Activated CD8-positive, alpha-beta memory T cell treated with anti-CD3 and anti-CD28 coated beads for 24 hours (primary cell): ENCODE measurements around the gene GLIS2.

Experiments used
- DNase-seq: peaks from one replicate; pipeline ENCODE4 v3.0.0-alpha.2; 2020

GLIS2 gene

GRCh38 chr16:4298761-4299522, 16.9 kb upstream of the GLIS2 start:
- no peak for DNase-seq

GRCh38 chr16:4301177-4301576, 14.7 kb upstream of the GLIS2 start:
- DNase-seq: no peak

- DNase-seq: no peak
These were observed 13.9 kb upstream of the GLIS2 start for GRCh38 chr16:4301968-4302367.

GRCh38 chr16:4303973-4304372, 11.9 kb upstream of the GLIS2 start:
- DNase-seq: no peak

GRCh38 chr16:4306470-4307214, 9.2 kb upstream of the GLIS2 start:
- peak; percentile 72 for DNase-seq

GRCh38 chr16:4307215-4308037, 8.4 kb upstream of the GLIS2 start:
- DNase-seq: peak; percentile 97

- DNase-seq: no peak
These were observed 6.6 kb upstream of the GLIS2 start for GRCh38 chr16:4309102-4309832.

- peak; percentile 79 for DNase-seq
These were observed 6.0 kb upstream of the GLIS2 start for GRCh38 chr16:4309833-4310266.

- peak; percentile 64 for DNase-seq
These were observed 2.0 kb upstream of the GLIS2 start for GRCh38 chr16:4313563-4314531.

- DNase-seq: peak; percentile 66
These were observed 1.2 kb upstream of the GLIS2 start for GRCh38 chr16:4314532-4315185.

GRCh38 chr16:4316108-4316863, 419 bp downstream of the GLIS2 start:
- DNase-seq: peak; percentile 63

- no peak for DNase-seq
These were observed 1.1 kb downstream of the GLIS2 start for GRCh38 chr16:4316864-4317531.

- no peak for DNase-seq
These were observed 1.9 kb downstream of the GLIS2 start for GRCh38 chr16:4317532-4318450.

GRCh38 chr16:4318451-4318910, 2.6 kb downstream of the GLIS2 start:
- DNase-seq: no peak

- no peak for DNase-seq
These were observed 3.1 kb downstream of the GLIS2 start for GRCh38 chr16:4318967-4319366.

- DNase-seq: peak; percentile 86
These were observed 3.9 kb downstream of the GLIS2 start for GRCh38 chr16:4319454-4320421.

GRCh38 chr16:4320571-4321137, 4.8 kb downstream of the GLIS2 start:
- no peak for DNase-seq
